ENCODE measurements around the gene COL6A6.

DNA sequence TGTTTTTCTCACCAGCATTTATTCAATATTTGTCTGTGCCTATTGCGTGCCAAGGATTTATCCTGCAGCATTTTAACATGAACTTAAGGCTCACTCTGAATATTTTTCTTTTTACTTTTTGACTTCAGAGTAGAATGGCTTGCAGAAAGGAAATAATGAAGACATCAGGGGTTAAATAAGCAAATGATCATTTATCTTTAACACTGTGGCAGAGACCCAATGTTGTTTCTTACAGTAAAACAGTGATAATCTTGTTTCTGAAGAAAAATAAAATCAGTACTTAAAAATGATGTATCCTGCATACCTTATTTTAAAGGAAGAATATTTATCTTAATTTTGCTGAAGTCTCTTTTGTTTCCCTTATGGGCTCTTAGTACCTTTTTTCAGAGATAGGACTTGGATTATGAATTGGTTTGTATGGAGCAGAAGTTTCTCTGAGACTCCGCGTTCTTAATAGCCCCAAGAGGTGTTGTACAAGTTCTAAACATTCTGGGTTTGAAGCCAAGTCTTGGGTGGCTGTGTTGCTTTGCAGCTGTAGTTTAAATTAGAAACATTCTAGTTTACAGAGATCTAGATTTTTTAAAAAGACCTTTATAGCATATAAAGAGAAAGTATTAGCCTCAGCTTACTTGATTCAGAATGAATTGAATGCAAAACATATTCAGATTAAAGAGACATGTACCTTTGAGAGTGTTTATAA lies 40.5 kb downstream of the COL6A6 start:
- TF ChIP-seq, protein P1, sequence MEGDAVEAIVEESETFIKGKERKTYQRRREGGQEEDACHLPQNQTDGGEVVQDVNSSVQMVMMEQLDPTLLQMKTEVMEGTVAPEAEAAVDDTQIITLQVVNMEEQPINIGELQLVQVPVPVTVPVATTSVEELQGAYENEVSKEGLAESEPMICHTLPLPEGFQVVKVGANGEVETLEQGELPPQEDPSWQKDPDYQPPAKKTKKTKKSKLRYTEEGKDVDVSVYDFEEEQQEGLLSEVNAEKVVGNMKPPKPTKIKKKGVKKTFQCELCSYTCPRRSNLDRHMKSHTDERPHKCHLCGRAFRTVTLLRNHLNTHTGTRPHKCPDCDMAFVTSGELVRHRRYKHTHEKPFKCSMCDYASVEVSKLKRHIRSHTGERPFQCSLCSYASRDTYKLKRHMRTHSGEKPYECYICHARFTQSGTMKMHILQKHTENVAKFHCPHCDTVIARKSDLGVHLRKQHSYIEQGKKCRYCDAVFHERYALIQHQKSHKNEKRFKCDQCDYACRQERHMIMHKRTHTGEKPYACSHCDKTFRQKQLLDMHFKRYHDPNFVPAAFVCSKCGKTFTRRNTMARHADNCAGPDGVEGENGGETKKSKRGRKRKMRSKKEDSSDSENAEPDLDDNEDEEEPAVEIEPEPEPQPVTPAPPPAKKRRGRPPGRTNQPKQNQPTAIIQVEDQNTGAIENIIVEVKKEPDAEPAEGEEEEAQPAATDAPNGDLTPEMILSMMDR (IDR thresholded peaks at IDR 0.05): no peak
- TF ChIP-seq POLR2A (IDR thresholded peaks at IDR 0.05): no peak
- TF ChIP-seq POLR2AphosphoS5 (IDR thresholded peaks at IDR 0.05): no peak

Data from prostate gland (tissue), 2 donors.